Measurements from ENCODE around the gene GAN.

The GAN gene

GRCh38 chr16:81376880-81377279 is 62.1 kb downstream of the GAN start:
- H3K27me3 ChIP-seq (ENCODE audit: low read depth, low read length) = no peaks in the 10 kb centered on the region
- no peaks in the 10 kb centered on the region for H4K20me1 ChIP-seq (ENCODE audit: insufficient read depth, low read length)
- no peak overlapping the region for H3K9ac ChIP-seq (ENCODE audit: low read length)
- H3K4me1 ChIP-seq (ENCODE audit: low read length) = no peaks in the 10 kb centered on the region
- H3K4me2 ChIP-seq (ENCODE audit: low read length) = no peak overlapping the region
- H3K36me3 ChIP-seq (replicated peaks; ENCODE audit: low read depth, low read length) = peaks cover 16% of the 10 kb centered on the region
- no peaks in the 10 kb centered on the region for H3K9me3 ChIP-seq (ENCODE audit: insufficient read depth, low read length)
- H2AFZ ChIP-seq (ENCODE audit: low read depth, low read length) = no peak overlapping the region
- no peak overlapping the region for H3K27ac ChIP-seq (ENCODE audit: low read length)
- H3K79me2 ChIP-seq (ENCODE audit: low read length) = no peaks in the 10 kb centered on the region
- H3K4me3 ChIP-seq (ENCODE audit: low read length) = no peak overlapping the region
- TF ChIP-seq, protein P1, sequence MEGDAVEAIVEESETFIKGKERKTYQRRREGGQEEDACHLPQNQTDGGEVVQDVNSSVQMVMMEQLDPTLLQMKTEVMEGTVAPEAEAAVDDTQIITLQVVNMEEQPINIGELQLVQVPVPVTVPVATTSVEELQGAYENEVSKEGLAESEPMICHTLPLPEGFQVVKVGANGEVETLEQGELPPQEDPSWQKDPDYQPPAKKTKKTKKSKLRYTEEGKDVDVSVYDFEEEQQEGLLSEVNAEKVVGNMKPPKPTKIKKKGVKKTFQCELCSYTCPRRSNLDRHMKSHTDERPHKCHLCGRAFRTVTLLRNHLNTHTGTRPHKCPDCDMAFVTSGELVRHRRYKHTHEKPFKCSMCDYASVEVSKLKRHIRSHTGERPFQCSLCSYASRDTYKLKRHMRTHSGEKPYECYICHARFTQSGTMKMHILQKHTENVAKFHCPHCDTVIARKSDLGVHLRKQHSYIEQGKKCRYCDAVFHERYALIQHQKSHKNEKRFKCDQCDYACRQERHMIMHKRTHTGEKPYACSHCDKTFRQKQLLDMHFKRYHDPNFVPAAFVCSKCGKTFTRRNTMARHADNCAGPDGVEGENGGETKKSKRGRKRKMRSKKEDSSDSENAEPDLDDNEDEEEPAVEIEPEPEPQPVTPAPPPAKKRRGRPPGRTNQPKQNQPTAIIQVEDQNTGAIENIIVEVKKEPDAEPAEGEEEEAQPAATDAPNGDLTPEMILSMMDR (IDR thresholded peaks at IDR 0.05; ENCODE audit: low read depth, low read length) = no peak
- no peak for TF ChIP-seq EZH2phosphoT487 (IDR thresholded peaks at IDR 0.05; ENCODE audit: low read depth)

- no peak overlapping the region for H3K9ac ChIP-seq (ENCODE audit: low read length)
- H3K4me2 ChIP-seq (ENCODE audit: low read length) = no peak overlapping the region
- H3K9me3 ChIP-seq (ENCODE audit: insufficient read depth, low read length) = no peaks in the 10 kb centered on the region
- H3K36me3 ChIP-seq (replicated peaks; ENCODE audit: low read depth, low read length) = peaks cover 12% of the 10 kb centered on the region
- H2AFZ ChIP-seq (ENCODE audit: low read depth, low read length) = no peak overlapping the region
- H3K79me2 ChIP-seq (ENCODE audit: low read length) = no peaks in the 10 kb centered on the region
- no peak for TF ChIP-seq EZH2phosphoT487 (IDR thresholded peaks at IDR 0.05; ENCODE audit: low read depth)
- TF ChIP-seq, protein P1 (IDR thresholded peaks at IDR 0.05; ENCODE audit: low read depth, low read length) = no peak
- H4K20me1 ChIP-seq (ENCODE audit: insufficient read depth, low read length) = no peaks in the 10 kb centered on the region
- H3K27me3 ChIP-seq (ENCODE audit: low read depth, low read length) = no peaks in the 10 kb centered on the region
- no peak overlapping the region for H3K4me3 ChIP-seq (ENCODE audit: low read length)
- no peak overlapping the region for H3K27ac ChIP-seq (ENCODE audit: low read length)
- H3K4me1 ChIP-seq (ENCODE audit: low read length) = no peaks in the 10 kb centered on the region
Observed at GRCh38 chr16:81378049-81378448, 63.3 kb downstream of the GAN start.

DNA sequence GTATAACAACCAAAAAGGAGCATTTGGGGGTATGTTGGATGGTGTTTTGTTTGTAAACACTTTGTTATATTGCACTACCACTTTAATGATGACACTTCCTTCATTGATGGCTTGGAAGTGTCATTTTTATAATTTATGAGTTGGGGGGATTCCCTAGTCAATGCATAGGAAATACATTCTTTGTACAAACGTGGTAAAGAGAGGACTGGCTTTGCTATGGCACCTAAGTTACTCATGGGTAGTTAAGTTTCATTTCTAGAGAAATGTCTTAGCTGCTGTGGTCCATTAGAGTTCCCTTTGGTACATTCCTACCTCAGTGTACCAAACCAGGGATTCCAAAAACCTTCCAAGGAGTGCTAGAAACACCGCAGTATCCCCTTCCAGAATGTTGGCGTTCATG is 66.2 kb downstream of the GAN start:
- Histone ChIP-seq H3K4me1 (ENCODE audit: low read length) (no peaks in the 10 kb centered on the region), H3K4me3 (ENCODE audit: low read length) (no peak overlapping the region), H3K27ac (ENCODE audit: low read length) (no peak overlapping the region), H4K20me1 (ENCODE audit: insufficient read depth, low read length) (no peaks in the 10 kb centered on the region), H3K4me2 (ENCODE audit: low read length) (no peak overlapping the region), H3K79me2 (ENCODE audit: low read length) (no peaks in the 10 kb centered on the region), H2AFZ (ENCODE audit: low read depth, low read length) (no peak overlapping the region), H3K36me3 (replicated peaks; ENCODE audit: low read depth, low read length) (peaks cover 8% of the 10 kb centered on the region), H3K27me3 (ENCODE audit: low read depth, low read length) (no peaks in the 10 kb centered on the region), H3K9me3 (ENCODE audit: insufficient read depth, low read length) (no peaks in the 10 kb centered on the region), H3K9ac (ENCODE audit: low read length) (no peak overlapping the region)
- TF ChIP-seq, protein P1 (IDR thresholded peaks at IDR 0.05; ENCODE audit: low read depth, low read length) = no peak
- TF ChIP-seq EZH2phosphoT487 (IDR thresholded peaks at IDR 0.05; ENCODE audit: low read depth) = no peak

GRCh38 chr16:81384006-81384405 is 69.2 kb downstream of the GAN start:
- no peak overlapping the region for H2AFZ ChIP-seq (ENCODE audit: low read depth, low read length)
- H3K79me2 ChIP-seq (ENCODE audit: low read length) = no peaks in the 10 kb centered on the region
- TF ChIP-seq EZH2phosphoT487 (IDR thresholded peaks at IDR 0.05; ENCODE audit: low read depth) = no peak
- TF ChIP-seq, protein P1 (IDR thresholded peaks at IDR 0.05; ENCODE audit: low read depth, low read length) = no peak
- no peaks in the 10 kb centered on the region for H3K4me1 ChIP-seq (ENCODE audit: low read length)
- H3K4me3 ChIP-seq (ENCODE audit: low read length) = no peak overlapping the region
- no peaks in the 10 kb centered on the region for H4K20me1 ChIP-seq (ENCODE audit: insufficient read depth, low read length)
- no peaks in the 10 kb centered on the region for H3K27me3 ChIP-seq (ENCODE audit: low read depth, low read length)
- no peaks in the 10 kb centered on the region for H3K9me3 ChIP-seq (ENCODE audit: insufficient read depth, low read length)
- no peak overlapping the region for H3K4me2 ChIP-seq (ENCODE audit: low read length)
- H3K36me3 ChIP-seq (replicated peaks; ENCODE audit: low read depth, low read length) = no peaks in the 10 kb centered on the region
- no peak overlapping the region for H3K27ac ChIP-seq (ENCODE audit: low read length)
- no peak overlapping the region for H3K9ac ChIP-seq (ENCODE audit: low read length)

Measured in OCI-LY3 (cell line).